Right cardiac atrium (tissue), 5 donors: ENCODE measurements around the gene BCAS3. TPM values are rescaled to one million over a fixed set of nuclear protein-coding genes. Genes with fewer than 3 reads are reported as not detected.

Experiments used
- ATAC-seq, 2 donors: fragments of 200-7000 bp; cut with Tn5 transposase; one replicate each; pipeline versions ENCODE4 v1.8.0 to v1.9.1; 2020; ENCODE audit warnings: moderate library complexity in 2 of 2, mild to moderate bottlenecking in 1 of 2
- DNase-seq, 3 donors: peaks; one replicate each; pipeline ENCODE4 v3.0.0-alpha.2; 2020
- H3K27ac ChIP-seq: one replicate; pipeline ENCODE4 v1.5.1; 2013; ENCODE audit warnings: mild to moderate bottlenecking, low read length, control low read depth, moderate library complexity
- H3K27me3 ChIP-seq: one replicate; pipeline ENCODE4 v1.6.1; 2013; ENCODE audit not compliant: control insufficient read depth, insufficient read depth
- H3K4me1 ChIP-seq: one replicate; pipeline ENCODE4 v1.6.1; 2013; ENCODE audit warnings: low read length; ENCODE audit not compliant: control insufficient read depth, insufficient read depth
- H3K4me3 ChIP-seq: one replicate; pipeline ENCODE4 v1.5.1; 2013; ENCODE audit warnings: low read length, control low read depth
- H3K9me3 ChIP-seq: one replicate; pipeline ENCODE4 v1.6.1; 2013; ENCODE audit warnings: low read length; ENCODE audit not compliant: control insufficient read depth
- WGBS: extraction: QIAGEN DNeasy Blood & Tissue Kit; methylation state at CpG from one replicate; pipeline ENCODE4 v1.1.7; 2013; 5-methylcytosine and 5-hydroxymethylcytosine counted together
- intact Hi-C, 4 donors: fragments of 100-400 bp; cut with DNase I; formaldehyde crosslinking; loops; one replicate each; pipeline versions ENCODE4 v1.11.0 to v1.14.0; 2022 to 2023
- polyA plus RNA-seq: library from polyadenylated mRNA; stranded (reverse); fragments of 200-250 nt; gene quantifications from one replicate; pipeline ENCODE4 v1.2.3, GENCODE V29; 2013
- total RNA-seq, 4 donors: library from RNA; stranded (reverse); fragmentation: NEBNext Ultra II Directional; extraction: Animal tissue kit (Norgen Biotek cat#: 25700); gene quantifications; one replicate each; pipeline ENCODE4 v1.2.1, GENCODE V29; 2021
- donor health status: healthy with polysubstance abuse.
- donor health status: DM: no; HTN: yes; CAD: no.
- donor health status: DM: no; HTN: no; CAD: no.
- donor health status: DM: no; HTN: yes; CAD: no; lungs with severe emphysema.
- donor health status: DM: yes; HTN: yes; CAD: no.

BCAS3 gene
- total and polyA plus RNA-seq, 5 donors: 6.6 to 19.6 (median 19.1) TPM

DNA sequence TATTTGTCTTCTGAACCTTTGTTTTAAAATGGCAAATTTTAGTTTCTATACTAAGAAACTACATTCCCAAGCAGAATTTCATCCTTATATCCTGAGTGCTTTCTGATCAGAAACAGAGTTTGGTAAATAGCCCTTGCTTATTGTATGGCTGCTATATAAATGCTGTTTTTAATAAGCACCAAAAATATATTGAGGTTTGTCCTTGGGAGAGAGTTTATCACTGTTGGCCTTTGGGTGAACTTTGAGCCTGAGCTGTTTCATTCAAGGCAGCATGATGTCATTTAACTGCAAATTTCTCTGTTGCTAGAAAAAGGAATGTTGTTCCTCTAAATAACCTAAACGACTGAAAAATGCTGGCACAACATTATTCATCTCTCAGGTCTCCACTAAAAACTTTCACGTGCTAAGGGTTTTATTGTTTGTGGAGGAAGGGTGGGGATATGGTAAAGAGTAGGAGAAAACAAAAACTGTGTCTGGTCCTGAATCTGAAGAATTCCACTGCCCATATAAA lies 387.7 kb downstream of the BCAS3 start:
- intact Hi-C loops: no loop called here
- ATAC-seq (no peak), DNase-seq (no peak)
- H3K27me3 ChIP-seq: no peaks in the 10 kb centered on the region
- no peak overlapping the region for H3K4me3 ChIP-seq
- WGBS: 17% methylated on average over 2 of the region's 2 CpGs
- no peaks in the 10 kb centered on the region for H3K9me3 ChIP-seq
- no peak overlapping the region for H3K27ac ChIP-seq
- H3K4me1 ChIP-seq: no peaks in the 10 kb centered on the region

DNA sequence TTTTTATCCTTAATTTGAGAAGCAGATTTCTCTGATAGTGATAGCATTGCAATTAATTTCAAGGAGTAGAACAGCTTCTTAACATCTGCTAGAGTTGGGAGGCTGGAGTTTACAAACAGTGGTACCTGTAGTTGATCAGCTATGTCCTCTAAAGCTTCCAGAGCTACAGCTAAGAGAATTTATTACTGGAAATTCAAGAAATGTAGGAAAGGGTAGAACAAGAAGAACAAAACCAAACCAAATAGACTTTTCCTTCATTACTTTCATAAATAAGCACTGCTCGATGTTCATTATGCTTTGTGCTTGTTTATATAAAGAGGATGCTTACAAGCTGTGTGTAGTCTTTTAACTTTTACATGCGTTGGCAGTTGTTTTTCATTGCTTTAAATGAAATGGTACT lies 388.4 kb downstream of the BCAS3 start:
- Histone ChIP-seq H3K4me3 (no peak overlapping the region), H3K27me3 (no peaks in the 10 kb centered on the region), H3K27ac (no peak overlapping the region), H3K4me1 (no peaks in the 10 kb centered on the region), H3K9me3 (no peaks in the 10 kb centered on the region)
- ATAC-seq (no peak), DNase-seq (no peak)
- intact Hi-C loops: no loop called here
- WGBS: 80% methylated on average over 2 of the region's 2 CpGs

DNA sequence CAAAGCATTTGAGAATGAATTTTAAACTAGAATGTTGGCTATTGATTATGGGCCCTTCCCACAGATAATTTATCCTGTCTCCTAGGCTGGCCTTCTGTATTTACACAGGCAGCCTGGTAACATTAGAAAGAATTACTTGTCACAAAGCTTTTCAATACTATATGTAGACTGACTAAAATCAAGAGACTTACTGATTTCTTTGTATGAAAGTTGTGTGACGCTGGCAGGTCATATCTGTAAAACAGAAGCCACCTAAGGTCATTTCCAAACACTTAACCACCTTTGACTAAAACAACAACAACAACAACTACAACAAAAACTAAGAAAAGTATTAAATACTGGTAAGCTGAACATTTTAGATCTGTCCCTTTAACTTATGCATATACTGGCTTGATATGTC lies 393.0 kb downstream of the BCAS3 start:
- DNase-seq (no peak), ATAC-seq (no peak)
- Histone ChIP-seq H3K9me3 (no peaks in the 10 kb centered on the region), H3K27ac (no peak overlapping the region), H3K27me3 (no peaks in the 10 kb centered on the region), H3K4me3 (no peak overlapping the region), H3K4me1 (no peaks in the 10 kb centered on the region)
- intact Hi-C loops: no loop called here
- 99% methylated on average over 1 of the region's 1 CpG for WGBS

DNA sequence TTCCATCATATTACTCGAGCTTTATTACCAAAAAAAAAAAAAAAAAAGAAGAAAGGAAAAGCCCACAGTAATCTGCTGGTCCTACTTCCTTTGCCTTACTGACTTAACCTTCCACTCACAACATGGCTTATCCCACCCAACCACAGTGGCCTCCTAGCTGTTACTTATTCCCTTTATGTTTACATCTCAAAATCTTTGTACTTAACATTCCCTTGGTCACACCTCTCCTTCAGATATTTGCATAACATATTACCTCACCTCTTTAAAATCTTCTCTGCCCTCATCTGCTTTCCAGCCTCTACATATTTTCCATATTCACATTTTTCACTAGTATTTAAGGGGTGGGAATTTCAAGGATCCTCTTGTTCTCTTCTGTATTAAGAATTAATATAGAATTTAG lies 395.0 kb downstream of the BCAS3 start:
- H3K27ac ChIP-seq: no peak overlapping the region
- no peaks in the 10 kb centered on the region for H3K9me3 ChIP-seq
- WGBS: 75% methylated on average over 1 of the region's 1 CpG
- H3K27me3 ChIP-seq: no peaks in the 10 kb centered on the region
- H3K4me1 ChIP-seq: no peaks in the 10 kb centered on the region
- intact Hi-C loops: no loop called here
- ATAC-seq (no peak), DNase-seq (no peak)
- H3K4me3 ChIP-seq: no peak overlapping the region

DNA sequence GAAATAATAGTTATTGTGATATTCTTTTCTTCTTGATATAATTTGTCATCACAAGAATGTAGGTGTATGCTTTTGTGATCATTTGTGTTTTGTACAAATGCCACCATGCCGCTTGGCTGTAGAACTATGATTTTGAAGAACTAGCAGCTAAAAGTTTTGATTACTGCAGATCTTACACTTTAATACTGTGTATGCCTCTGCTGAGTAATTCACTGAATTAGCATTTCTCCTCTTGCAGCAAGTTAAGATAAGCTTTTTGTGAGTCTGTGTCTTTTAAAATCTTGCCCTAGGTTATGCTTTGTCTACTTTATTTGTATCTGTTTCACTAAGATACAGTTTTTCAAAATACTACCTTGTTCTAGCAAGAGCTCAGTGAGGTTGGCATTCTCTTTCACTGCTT lies 395.5 kb downstream of the BCAS3 start:
- H3K27ac ChIP-seq: no peak overlapping the region
- H3K4me1 ChIP-seq: no peaks in the 10 kb centered on the region
- H3K9me3 ChIP-seq: no peaks in the 10 kb centered on the region
- H3K4me3 ChIP-seq: no peak overlapping the region
- H3K27me3 ChIP-seq: no peaks in the 10 kb centered on the region
- 90% methylated on average over 1 of the region's 1 CpG for WGBS
- intact Hi-C loops: no loop called here
- DNase-seq (no peak), ATAC-seq (no peak)

DNA sequence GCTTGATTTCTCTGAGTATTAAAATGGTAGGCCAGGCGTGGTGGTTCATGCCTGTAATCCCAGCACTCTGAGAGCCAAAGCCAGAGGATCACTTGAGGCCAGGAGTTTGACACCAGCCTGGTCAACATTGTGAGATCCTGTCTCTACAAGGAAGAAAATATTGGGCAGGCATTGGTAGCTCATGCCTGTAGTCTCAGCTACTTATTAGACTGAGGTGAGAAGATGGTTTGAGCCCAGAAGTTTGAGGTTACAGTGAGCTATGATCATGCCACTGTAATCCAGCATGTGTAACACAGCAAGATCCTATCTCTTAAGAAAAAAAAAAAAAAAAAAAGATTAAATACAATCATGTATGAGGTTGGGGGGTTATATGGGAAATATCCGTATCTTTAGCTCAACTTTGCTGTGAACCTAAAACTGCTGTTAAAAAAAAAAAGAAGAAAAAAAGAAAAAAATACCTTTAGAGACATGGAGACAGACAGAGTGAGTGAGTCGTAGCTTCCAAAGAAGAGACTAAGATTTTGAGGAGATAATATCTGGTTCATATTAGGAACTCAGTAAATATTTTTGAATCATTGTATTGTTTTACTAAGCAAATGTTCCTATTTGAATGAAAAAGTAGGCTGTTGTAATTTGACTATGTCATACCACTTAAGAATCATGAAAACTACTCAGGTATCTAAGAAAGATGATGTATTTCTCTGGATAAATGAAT lies 396.3 kb downstream of the BCAS3 start:
- Histone ChIP-seq H3K4me1 (no peaks in the 10 kb centered on the region), H3K27me3 (no peaks in the 10 kb centered on the region), H3K9me3 (no peaks in the 10 kb centered on the region), H3K27ac (no peak overlapping the region), H3K4me3 (no peak overlapping the region)
- DNase-seq: no peak
- intact Hi-C loops: no loop called here
- no peak for ATAC-seq
- 99% methylated on average over 3 of the region's 3 CpGs for WGBS

DNA sequence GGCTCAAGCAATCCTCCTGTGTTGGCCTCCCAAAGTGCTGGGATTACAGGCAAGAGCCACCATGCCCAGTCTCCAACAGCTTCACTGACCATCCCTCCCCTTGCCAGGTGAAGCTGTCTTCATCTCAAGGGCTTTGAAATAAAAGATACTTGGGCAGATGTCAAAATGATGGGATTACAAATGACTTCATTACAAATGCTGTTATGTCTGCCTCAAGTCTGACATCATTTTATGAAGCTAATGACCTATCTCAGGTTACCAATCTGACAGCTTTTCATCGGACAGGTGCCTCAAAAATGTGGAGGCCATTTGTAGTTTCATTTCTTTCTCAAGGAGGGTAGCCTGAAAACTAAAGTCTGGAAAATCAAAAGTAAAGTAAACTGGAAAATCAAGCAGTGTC lies 398.3 kb downstream of the BCAS3 start:
- DNase-seq (no peak), ATAC-seq (no peak)
- H3K27ac ChIP-seq: no peak overlapping the region
- H3K4me1 ChIP-seq: no peaks in the 10 kb centered on the region
- H3K27me3 ChIP-seq: no peaks in the 10 kb centered on the region
- intact Hi-C loops: no loop called here
- no peaks in the 10 kb centered on the region for H3K9me3 ChIP-seq
- WGBS: 97% methylated on average over 1 of the region's 1 CpG
- H3K4me3 ChIP-seq: no peak overlapping the region

DNA sequence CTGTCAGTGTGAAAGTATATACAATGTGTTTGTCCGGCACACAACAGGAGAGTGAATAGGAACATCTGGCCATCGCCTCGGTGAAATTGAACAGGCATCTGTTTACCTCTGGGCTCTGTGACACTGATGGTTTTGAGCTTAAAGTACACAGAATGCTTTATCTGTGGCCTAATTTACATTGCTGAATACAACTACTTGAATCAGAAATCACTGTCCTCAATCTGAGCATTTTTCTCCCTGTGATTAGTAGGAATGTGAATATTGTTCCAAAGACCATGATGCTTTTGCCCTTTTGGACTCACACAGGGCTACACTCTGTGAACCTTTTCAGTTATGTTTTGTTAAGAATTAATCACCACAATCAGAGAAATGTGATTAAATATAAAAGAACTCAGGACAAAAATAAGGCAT lies 399.0 kb downstream of the BCAS3 start:
- WGBS: 73% methylated on average over 3 of the region's 3 CpGs
- DNase-seq (no peak), ATAC-seq (no peak)
- Histone ChIP-seq H3K4me1 (no peaks in the 10 kb centered on the region), H3K9me3 (no peaks in the 10 kb centered on the region), H3K27ac (no peak overlapping the region), H3K27me3 (no peaks in the 10 kb centered on the region), H3K4me3 (no peak overlapping the region)
- intact Hi-C loops: no loop called here

DNA sequence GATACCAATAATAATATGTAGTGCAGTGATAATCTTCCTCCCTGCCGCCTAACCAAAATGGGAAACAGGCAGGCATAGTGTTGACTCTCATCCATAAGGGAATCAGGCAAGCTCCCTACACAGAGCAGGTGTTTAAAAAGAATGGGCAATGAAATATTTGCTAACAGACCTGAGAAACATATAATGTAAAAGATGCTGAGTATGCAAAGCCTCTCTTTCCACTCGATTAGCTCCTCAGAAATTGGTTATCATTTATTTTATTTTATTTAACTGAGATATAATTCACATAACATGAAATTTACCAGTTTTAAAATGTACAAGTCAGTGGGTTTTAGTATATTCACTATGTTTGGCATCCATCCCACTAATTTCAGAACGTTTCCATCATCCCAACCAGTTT lies 404.3 kb downstream of the BCAS3 start:
- intact Hi-C loops: no loop called here
- ATAC-seq (no peak), DNase-seq (no peak)
- Histone ChIP-seq H3K27ac (no peak overlapping the region), H3K9me3 (no peaks in the 10 kb centered on the region), H3K27me3 (no peaks in the 10 kb centered on the region), H3K4me1 (no peaks in the 10 kb centered on the region), H3K4me3 (no peak overlapping the region)
- 78% methylated on average over 3 of the region's 3 CpGs for WGBS

DNA sequence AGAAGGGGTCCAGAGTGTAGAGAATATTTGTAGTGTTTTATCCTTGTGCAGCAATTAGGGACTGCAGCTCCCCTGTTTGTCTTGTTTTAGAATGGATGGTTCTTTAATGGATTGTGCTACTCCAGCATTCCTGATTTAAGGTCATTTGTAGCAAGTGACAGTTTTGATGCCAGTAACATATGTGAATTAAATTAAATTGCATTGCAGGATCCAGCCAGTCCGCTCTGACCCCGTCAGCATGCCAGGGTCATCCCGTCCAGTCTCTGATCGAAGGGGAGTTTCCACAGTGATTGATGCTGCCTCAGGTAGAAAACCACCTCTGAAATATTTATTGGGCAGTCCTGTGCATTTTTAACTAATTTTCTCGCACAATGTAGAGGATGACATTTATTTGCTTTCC lies 406.6 kb downstream of the BCAS3 start:
- 95% methylated on average over 5 of the region's 5 CpGs for WGBS
- Histone ChIP-seq H3K27ac (no peak overlapping the region), H3K27me3 (no peaks in the 10 kb centered on the region), H3K4me3 (no peak overlapping the region), H3K9me3 (no peaks in the 10 kb centered on the region), H3K4me1 (no peaks in the 10 kb centered on the region)
- intact Hi-C loops: no loop called here
- ATAC-seq (no peak), DNase-seq (no peak)

DNA sequence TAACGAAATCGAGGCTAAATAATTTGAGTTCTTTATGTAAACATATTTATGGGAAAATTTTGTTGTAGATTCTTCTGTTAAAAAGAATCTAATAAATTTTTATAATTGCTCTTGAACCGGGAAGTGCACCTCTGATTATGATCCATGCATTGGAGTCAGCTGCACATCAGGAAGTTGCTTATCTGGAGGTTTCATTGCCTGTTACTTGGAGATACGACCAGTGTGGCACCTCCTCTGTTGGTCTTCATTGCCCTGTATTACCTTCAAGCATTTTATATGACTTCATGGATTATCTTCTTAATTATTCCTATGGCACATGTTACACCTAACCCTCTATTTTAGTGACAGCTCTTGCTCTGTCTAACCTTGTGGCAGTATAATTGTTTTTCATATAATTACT lies 409.4 kb downstream of the BCAS3 start:
- no peak overlapping the region for H3K4me3 ChIP-seq
- DNase-seq (no peak), ATAC-seq (no peak)
- no peaks in the 10 kb centered on the region for H3K4me1 ChIP-seq
- no peaks in the 10 kb centered on the region for H3K27me3 ChIP-seq
- H3K27ac ChIP-seq: no peak overlapping the region
- WGBS: 87% methylated on average over 4 of the region's 4 CpGs
- intact Hi-C loops: no loop called here
- no peaks in the 10 kb centered on the region for H3K9me3 ChIP-seq

DNA sequence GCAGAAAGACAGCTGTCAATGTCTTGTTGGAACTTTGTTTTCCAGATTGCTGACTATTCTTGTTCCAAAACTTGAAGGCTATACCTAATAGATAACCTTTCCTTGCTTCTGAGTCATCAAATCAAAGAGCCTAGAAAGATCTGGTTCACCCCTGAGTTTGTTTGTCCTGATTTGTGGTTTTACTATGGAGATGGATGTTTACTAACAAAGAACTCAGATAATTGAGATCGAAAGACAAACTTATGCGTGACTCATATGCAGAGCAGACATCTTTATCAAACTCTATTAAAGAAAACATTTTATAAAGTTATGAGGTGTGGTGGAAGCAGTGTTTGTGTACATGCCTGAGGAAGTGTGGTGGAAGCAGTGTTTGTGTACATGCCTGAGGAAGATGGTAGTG lies 410.9 kb downstream of the BCAS3 start:
- Histone ChIP-seq H3K4me1 (no peaks in the 10 kb centered on the region), H3K27me3 (no peaks in the 10 kb centered on the region), H3K4me3 (no peak overlapping the region), H3K9me3 (no peaks in the 10 kb centered on the region), H3K27ac (no peak overlapping the region)
- DNase-seq: no peak
- intact Hi-C loops: no loop called here
- ATAC-seq: no peak
- WGBS: 95% methylated on average over 2 of the region's 2 CpGs
